ENCODE data around the gene PACSIN1.

The PACSIN1 gene

DNA sequence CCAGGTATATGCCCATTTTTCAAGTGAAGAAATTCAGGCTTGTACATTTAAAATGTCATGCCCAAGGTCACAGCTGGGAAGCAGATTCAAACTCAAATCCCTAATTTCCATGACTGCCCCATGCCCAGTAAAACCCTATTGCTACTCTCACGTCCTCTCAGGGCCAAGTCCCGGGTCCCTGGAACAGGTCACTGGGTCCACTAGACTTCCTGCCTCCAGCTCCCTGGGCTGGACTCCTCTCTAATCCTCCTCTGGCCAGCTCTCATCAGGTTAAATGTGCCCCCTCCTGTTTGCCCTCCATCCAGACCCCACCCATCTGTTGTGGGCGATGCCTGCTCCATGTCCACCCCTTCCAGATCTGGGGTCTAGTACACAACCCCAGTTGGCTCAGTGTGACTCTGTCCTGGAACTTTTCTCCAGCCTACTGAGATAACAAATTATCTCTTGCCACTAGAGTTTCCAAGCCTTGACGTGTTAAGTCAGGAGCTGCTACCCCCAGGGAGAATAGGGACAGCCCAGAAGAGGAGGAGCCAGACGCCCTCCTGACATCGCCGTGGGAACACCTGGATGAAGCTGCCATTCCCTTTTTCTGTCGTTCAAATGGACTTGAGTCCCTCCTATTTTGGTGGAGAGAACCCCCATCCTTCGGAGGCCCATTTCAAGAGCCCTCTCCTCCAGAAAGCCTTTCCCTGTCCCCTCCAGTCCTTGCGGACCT is 93.9 kb downstream of the PACSIN1 start:
- Histone ChIP-seq H3K36me3 (ENCODE audit: control insufficient read depth, insufficient read depth, low read length) (no peaks in the 10 kb centered on the region), H3K9ac (ENCODE audit: low read length) (no peak overlapping the region), H3K9me3 (ENCODE audit: control insufficient read depth, insufficient read depth, low read depth, low read length) (0 out of 2 replicates have a peak, but pooled peaks cover 3% of the 10 kb centered on the region), H3K27me3 (ENCODE audit: control insufficient read depth, insufficient read depth, low read length) (no peaks in the 10 kb centered on the region), H3K4me1 (ENCODE audit: control insufficient read depth, insufficient read depth, low read length) (peaks cover 22% of the 10 kb centered on the region), H3K4me3 (ENCODE audit: low read depth, low read length) (no peak overlapping the region), H3K27ac (ENCODE audit: low read depth, low read length) (no peak overlapping the region)

DNA sequence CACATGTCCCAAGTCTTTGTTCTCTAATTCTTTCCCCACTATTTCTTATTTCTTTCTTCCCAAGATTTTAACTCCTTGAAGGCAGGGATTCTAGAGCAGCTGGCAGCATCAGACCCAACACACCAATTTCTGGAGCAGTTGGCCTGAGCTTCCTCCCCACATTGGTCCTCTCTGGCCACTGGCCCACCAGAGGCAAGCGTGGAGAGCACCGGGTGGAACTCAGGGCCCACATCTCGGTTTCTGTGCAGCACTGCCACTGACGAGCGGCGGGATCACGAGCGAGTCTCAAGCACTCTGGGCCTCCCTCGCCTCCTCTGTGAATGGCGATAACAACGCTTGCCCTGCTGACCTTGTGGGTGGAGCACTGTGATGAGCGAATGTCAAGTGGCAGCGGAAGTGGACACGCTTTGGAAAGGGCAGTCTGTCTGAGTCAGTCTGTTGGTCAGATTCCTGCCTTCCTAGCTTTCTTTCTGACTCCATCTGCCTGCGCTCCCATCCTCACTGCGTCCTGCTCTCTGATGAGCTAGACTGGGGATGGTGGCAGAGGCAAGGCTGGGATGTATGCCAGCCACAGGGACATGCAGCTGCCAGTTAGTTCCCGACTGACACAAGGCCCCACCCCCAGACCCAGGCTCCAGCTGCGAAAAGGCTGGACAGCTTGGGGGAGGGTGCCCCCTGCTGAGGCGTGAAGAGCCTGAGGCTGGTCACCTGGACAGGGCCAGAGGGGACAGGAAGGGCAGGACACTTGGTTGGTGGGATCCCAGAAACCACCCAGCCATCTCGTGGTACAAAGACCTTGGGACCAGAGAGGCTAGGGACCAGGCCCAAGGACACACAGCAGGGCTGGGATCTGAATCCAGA is 94.7 kb downstream of the PACSIN1 start:
- Histone ChIP-seq H3K9me3 (ENCODE audit: control insufficient read depth, insufficient read depth, low read depth, low read length) (0 out of 2 replicates have a peak, but pooled peaks cover 3% of the 10 kb centered on the region), H3K27ac (ENCODE audit: low read depth, low read length) (no peak overlapping the region)

DNA sequence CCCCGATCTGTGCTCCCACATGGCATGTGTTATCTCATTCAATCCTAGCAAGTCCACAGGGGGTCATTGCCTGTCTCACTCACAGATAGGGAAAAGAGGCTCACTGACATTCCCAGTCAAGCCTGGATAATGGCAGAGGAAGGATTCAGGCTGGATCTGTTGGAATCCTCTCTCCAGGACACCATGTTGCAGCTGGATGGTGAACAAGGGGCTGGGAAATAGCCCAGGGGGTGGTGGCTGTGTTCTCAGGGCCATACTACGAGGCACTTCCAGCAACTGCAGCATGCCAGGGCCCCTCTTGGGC is 95.3 kb downstream of the PACSIN1 start:
- 0 out of 2 replicates have a peak, but pooled peaks cover 3% of the 10 kb centered on the region for H3K9me3 ChIP-seq (ENCODE audit: control insufficient read depth, insufficient read depth, low read depth, low read length)
- H3K27me3 ChIP-seq (ENCODE audit: control insufficient read depth, insufficient read depth, low read length) = no peaks in the 10 kb centered on the region
- H3K36me3 ChIP-seq (ENCODE audit: control insufficient read depth, insufficient read depth, low read length) = no peaks in the 10 kb centered on the region
- H3K4me3 ChIP-seq (ENCODE audit: low read depth, low read length) = no peak overlapping the region
- no peak overlapping the region for H3K27ac ChIP-seq (ENCODE audit: low read depth, low read length)
- no peak overlapping the region for H3K9ac ChIP-seq (ENCODE audit: low read length)
- peaks cover 22% of the 10 kb centered on the region for H3K4me1 ChIP-seq (ENCODE audit: control insufficient read depth, insufficient read depth, low read length)

More for the DNA sequence above, 94.7 kb downstream of the PACSIN1 start:
- Histone ChIP-seq H3K9ac (ENCODE audit: low read length) (no peak overlapping the region), H3K36me3 (ENCODE audit: control insufficient read depth, insufficient read depth, low read length) (no peaks in the 10 kb centered on the region), H3K4me3 (ENCODE audit: low read depth, low read length) (no peak overlapping the region), H3K4me1 (ENCODE audit: control insufficient read depth, insufficient read depth, low read length) (peaks cover 22% of the 10 kb centered on the region), H3K27me3 (ENCODE audit: control insufficient read depth, insufficient read depth, low read length) (no peaks in the 10 kb centered on the region)

DNA sequence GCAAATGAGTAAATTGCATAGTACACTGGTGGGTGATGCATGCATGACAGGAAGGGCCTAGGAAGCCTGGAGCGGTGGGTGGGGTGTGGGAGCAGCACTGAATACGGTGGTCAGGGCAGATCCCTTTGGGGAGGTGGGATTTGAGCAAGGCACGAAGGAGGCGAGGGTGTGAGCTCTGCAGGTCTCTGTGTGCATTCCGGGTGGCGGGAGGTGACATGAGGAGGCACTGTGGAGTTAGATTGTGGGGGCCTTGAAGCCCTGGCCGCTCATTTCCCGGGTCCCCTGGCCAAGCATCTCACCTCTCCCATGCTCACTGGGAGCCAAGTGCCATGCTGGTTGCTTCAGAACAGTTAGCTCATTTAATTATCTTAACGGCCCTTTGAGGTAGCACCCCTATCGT is 96.5 kb downstream of the PACSIN1 start:
- no peaks in the 10 kb centered on the region for H3K27me3 ChIP-seq (ENCODE audit: control insufficient read depth, insufficient read depth, low read length)
- H3K27ac ChIP-seq (ENCODE audit: low read depth, low read length) = no peak overlapping the region
- no peak overlapping the region for H3K9ac ChIP-seq (ENCODE audit: low read length)
- H3K9me3 ChIP-seq (ENCODE audit: control insufficient read depth, insufficient read depth, low read depth, low read length) = 0 out of 2 replicates have a peak, but pooled peaks cover 3% of the 10 kb centered on the region
- no peak overlapping the region for H3K4me3 ChIP-seq (ENCODE audit: low read depth, low read length)
- H3K36me3 ChIP-seq (ENCODE audit: control insufficient read depth, insufficient read depth, low read length) = no peaks in the 10 kb centered on the region
- peaks cover 29% of the 10 kb centered on the region for H3K4me1 ChIP-seq (ENCODE audit: control insufficient read depth, insufficient read depth, low read length)

DNA sequence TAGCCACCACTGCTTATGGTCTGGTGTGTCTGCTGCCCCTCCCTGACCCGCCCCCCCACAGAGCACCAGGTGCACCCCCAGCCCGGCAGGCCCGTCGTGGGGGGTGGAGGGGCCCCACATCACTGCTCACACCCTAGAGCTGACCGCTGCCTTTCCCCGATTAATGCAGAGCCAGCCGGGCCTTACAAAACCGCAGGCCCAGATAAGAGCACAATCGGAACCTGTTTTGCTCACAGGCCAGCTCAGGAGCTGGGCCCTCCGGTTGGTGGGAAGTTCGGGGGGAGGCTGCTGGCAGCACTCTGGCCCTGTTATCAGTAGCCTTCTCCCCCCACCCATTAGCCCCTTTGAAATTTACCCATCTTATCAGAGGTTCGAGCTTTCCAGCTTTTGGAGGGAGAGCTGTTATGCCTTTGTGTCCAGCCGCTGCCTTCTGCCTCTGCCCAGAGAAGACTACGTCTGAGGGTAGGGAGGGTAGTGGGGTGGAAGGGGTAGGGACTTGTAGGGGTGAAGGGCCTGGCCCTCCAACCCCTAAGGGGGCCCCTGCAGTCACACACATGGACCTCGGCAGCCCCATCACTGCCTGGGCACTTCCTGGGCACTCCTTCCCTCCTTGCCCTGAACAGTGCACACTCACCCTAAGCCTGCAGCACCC is 97.1 kb downstream of the PACSIN1 start:
- no peak overlapping the region for H3K4me3 ChIP-seq (ENCODE audit: low read depth, low read length)
- no peak overlapping the region for H3K9ac ChIP-seq (ENCODE audit: low read length)
- 0 out of 2 replicates have a peak, but pooled peaks cover 3% of the 10 kb centered on the region for H3K9me3 ChIP-seq (ENCODE audit: control insufficient read depth, insufficient read depth, low read depth, low read length)
- H3K36me3 ChIP-seq (ENCODE audit: control insufficient read depth, insufficient read depth, low read length) = no peaks in the 10 kb centered on the region
- peaks cover 30% of the 10 kb centered on the region for H3K4me1 ChIP-seq (ENCODE audit: control insufficient read depth, insufficient read depth, low read length)
- no peak overlapping the region for H3K27ac ChIP-seq (ENCODE audit: low read depth, low read length)
- no peaks in the 10 kb centered on the region for H3K27me3 ChIP-seq (ENCODE audit: control insufficient read depth, insufficient read depth, low read length)

DNA sequence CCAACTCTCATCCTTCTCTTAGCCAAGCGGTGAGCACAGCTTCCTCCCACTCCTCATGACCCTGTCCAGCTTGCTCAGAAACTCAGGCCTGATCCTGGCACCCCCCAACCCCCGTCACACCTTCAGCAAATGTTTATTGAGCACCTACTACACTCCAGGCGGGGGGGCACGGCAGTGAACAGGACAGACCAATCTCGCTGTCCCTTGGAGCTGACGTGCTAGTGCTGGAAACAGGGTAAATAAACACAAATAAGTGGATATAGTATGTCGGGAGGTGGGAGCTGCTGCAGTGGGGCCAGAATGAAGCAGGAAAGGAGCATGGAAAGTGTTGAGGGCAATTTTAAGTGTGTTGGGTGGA is 97.6 kb downstream of the PACSIN1 start:
- peaks cover 36% of the 10 kb centered on the region for H3K4me1 ChIP-seq (ENCODE audit: control insufficient read depth, insufficient read depth, low read length)
- H3K9ac ChIP-seq (ENCODE audit: low read length) = no peak overlapping the region
- no peak overlapping the region for H3K4me3 ChIP-seq (ENCODE audit: low read depth, low read length)
- H3K27ac ChIP-seq (ENCODE audit: low read depth, low read length) = no peak overlapping the region
- H3K27me3 ChIP-seq (ENCODE audit: control insufficient read depth, insufficient read depth, low read length) = no peaks in the 10 kb centered on the region
- 0 out of 2 replicates have a peak, but pooled peaks cover under 1% of the 10 kb centered on the region for H3K9me3 ChIP-seq (ENCODE audit: control insufficient read depth, insufficient read depth, low read depth, low read length)
- H3K36me3 ChIP-seq (ENCODE audit: control insufficient read depth, insufficient read depth, low read length) = no peaks in the 10 kb centered on the region

DNA sequence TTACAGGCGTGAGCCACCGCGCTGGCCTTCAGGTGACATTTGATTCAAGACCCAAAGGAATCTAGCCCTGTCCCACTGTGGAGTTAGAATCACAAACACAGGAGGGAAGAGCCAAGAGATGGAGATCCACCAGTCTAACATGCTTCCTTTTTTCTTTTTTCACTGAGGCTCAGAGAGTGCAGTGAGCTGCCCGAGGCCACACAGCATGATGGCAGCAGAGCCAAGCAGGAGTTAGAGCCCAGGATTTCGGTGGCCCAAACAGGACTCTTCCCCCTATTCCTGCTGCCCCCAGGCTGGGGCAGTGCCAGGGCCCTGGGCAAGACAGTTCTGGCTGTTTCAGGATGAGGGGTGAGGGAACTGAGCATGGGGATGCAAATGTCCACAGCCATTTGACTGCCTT is 98.3 kb downstream of the PACSIN1 start:
- Histone ChIP-seq H3K36me3 (ENCODE audit: control insufficient read depth, insufficient read depth, low read length) (no peaks in the 10 kb centered on the region), H3K9ac (ENCODE audit: low read length) (no peak overlapping the region), H3K27ac (ENCODE audit: low read depth, low read length) (no peak overlapping the region), H3K27me3 (ENCODE audit: control insufficient read depth, insufficient read depth, low read length) (no peaks in the 10 kb centered on the region), H3K4me1 (ENCODE audit: control insufficient read depth, insufficient read depth, low read length) (peaks cover 41% of the 10 kb centered on the region), H3K9me3 (ENCODE audit: control insufficient read depth, insufficient read depth, low read depth, low read length) (no peaks in the 10 kb centered on the region), H3K4me3 (ENCODE audit: low read depth, low read length) (no peak overlapping the region)

DNA sequence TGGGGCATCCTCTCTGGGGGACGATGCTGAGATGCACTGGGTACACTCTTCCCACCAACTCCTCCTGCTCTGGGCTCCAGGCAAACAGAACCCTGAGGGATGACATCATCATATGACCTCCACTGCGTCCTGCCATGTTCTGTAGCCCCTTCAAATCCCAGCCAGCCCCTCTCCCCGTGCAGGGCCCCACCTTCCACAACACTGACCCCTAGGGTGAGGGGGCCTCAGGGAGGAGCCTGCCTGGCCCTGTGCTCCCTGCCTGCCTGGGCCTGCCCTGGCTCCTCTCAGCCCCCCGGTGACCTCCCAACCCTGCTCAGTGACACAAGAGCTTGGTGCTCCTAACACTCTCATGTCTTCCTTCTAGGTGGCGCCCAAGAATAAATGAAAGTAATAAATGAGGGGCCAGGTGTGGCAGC is 99.9 kb downstream of the PACSIN1 start:
- H3K9me3 ChIP-seq (ENCODE audit: control insufficient read depth, insufficient read depth, low read depth, low read length) = no peaks in the 10 kb centered on the region
- H3K9ac ChIP-seq (ENCODE audit: low read length) = no peak overlapping the region
- peaks cover 29% of the 10 kb centered on the region for H3K4me1 ChIP-seq (ENCODE audit: control insufficient read depth, insufficient read depth, low read length)
- H3K36me3 ChIP-seq (ENCODE audit: control insufficient read depth, insufficient read depth, low read length) = no peaks in the 10 kb centered on the region
- H3K4me3 ChIP-seq (ENCODE audit: low read depth, low read length) = no peak overlapping the region
- H3K27me3 ChIP-seq (ENCODE audit: control insufficient read depth, insufficient read depth, low read length) = no peaks in the 10 kb centered on the region
- H3K27ac ChIP-seq (ENCODE audit: low read depth, low read length) = no peak overlapping the region

DNA sequence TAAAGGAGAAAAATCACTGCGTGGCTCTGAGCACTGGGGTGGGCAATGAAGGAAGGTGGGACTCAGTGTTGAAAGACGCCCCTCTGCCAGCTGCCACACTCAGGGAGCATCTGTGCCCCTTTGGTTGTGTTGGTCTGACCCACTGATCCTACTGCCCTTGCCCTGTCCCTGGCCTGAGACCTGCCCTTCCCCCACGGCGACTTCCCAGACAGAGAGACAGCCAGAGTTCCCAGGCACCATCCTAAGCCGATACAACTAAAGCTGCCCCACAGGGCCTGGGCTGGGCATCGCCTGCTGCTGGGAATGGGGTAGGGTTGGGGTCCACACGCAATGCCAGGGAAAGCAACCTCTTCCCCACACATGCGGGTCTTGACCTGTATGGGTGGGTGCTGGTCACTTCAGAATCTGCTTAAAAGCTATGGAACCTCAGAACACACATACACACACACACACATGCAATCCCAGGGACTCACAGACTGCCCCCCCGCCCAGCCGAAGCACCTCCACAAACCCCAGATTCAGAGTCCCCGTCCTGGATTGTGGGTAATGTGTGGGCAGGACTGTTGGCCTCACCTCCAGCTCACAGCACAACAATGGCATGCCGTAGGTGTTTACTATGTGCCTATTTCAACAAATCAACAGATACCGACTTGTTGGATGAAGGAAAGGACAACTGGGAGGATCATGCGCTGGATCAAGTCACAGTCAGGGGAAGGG is 101.1 kb downstream of the PACSIN1 start:
- no peaks in the 10 kb centered on the region for H3K27me3 ChIP-seq (ENCODE audit: control insufficient read depth, insufficient read depth, low read length)

DNA sequence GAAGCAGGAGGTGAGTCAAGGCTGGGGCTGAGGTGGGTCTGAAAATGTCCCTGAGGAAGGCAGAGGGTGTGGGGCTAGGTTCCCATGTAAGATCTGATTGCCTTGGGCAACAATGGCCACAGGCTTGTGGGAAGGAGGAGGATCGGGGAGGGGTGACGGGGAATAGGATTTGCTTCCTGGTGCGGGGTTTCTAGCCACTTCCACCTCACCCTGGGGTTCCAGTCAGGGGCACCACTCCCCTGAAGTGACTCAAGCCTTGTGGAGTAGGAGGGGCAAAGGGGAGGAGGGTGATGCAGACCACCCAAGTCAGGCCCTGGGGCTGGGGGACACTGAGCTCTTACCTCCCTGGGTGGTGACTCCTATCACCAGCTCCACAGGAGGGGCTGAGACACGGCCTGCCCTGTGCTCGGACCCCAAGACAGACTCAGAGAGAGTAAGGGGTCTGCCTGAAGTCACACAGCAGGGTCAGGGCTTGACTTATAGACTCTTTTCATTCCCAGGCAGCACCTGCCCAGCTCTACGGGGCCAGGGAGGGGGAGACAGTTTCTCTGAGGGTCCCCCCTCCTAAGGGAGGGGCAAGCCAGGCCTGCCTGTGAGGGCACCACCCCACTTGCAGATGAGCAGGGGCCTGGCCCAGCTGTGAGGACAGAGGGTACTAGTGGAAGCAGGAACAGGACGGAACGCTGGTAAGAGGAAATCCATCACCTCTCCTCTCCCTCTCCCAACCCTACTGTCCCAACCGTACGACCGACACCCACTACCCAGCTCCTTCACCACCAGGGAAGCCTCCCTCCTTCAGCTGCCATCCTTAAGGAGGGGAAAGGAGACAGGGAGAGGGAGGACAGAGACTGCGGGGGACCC is 102.7 kb downstream of the PACSIN1 start:
- Histone ChIP-seq H3K4me1 (ENCODE audit: control insufficient read depth, insufficient read depth, low read length) (peaks cover 19% of the 10 kb centered on the region), H3K9ac (ENCODE audit: low read length) (no peak overlapping the region), H3K27ac (ENCODE audit: low read depth, low read length) (no peak overlapping the region), H3K9me3 (ENCODE audit: control insufficient read depth, insufficient read depth, low read depth, low read length) (no peaks in the 10 kb centered on the region), H3K4me3 (ENCODE audit: low read depth, low read length) (no peak overlapping the region), H3K27me3 (ENCODE audit: control insufficient read depth, insufficient read depth, low read length) (no peaks in the 10 kb centered on the region), H3K36me3 (ENCODE audit: control insufficient read depth, insufficient read depth, low read length) (no peaks in the 10 kb centered on the region)

More for the DNA sequence above, 101.1 kb downstream of the PACSIN1 start:
- Histone ChIP-seq H3K4me3 (ENCODE audit: low read depth, low read length) (no peak overlapping the region), H3K4me1 (ENCODE audit: control insufficient read depth, insufficient read depth, low read length) (peaks cover 19% of the 10 kb centered on the region), H3K9me3 (ENCODE audit: control insufficient read depth, insufficient read depth, low read depth, low read length) (no peaks in the 10 kb centered on the region), H3K27ac (ENCODE audit: low read depth, low read length) (no peak overlapping the region), H3K9ac (ENCODE audit: low read length) (no peak overlapping the region), H3K36me3 (ENCODE audit: control insufficient read depth, insufficient read depth, low read length) (no peaks in the 10 kb centered on the region)
